Peyer's patch (tissue), 4 donors: Measurements from ENCODE around the gene HMG20B.

Source experiments
- CTCF ChIP-seq, 6 experiments: fragments of 450-650 bp in 4 of 6; fragments of 200-600 bp in 2 of 6; sonication (generic) in 1 of 6; IDR thresholded peaks; one replicate each; pipeline ENCODE4 v1.5.1; 2017 to 2019; ENCODE audit warnings: antibody characterized with exemption in 6 of 6, mild to moderate bottlenecking in 3 of 6, moderate library complexity in 1 of 6
- POLR2A ChIP-seq, 2 donors: fragments of 450-650 bp; IDR thresholded peaks; one replicate each; pipeline ENCODE4 v1.5.1; 2017; ENCODE audit warnings: antibody characterized with exemption in 2 of 2, mild to moderate bottlenecking in 2 of 2, moderate library complexity in 2 of 2

GRCh38 chr19:3557461-3558248 is 15.1 kb upstream of the HMG20B start, which contains the start of gene MFSD12:
- TF ChIP-seq CTCF (IDR thresholded peaks at IDR 0.05) (peak in 1 of 6 experiments; percentile 0), POLR2A (IDR thresholded peaks at IDR 0.05) (peak; percentile 73 to 84)
